Measurements from ENCODE around the gene ADGRL3.

ADGRL3 gene

GRCh38 chr4:61549336-61549735, 349.2 kb downstream of the ADGRL3 start:
- no peak for DNase-seq (ENCODE audit: low read depth in 2 of 2)

- DNase-seq (ENCODE audit: low read depth in 2 of 2): no peak
Measured at GRCh38 chr4:61553557-61554125, 353.5 kb downstream of the ADGRL3 start.

- DNase-seq (ENCODE audit: low read depth in 2 of 2): no peak
Measured at GRCh38 chr4:61555789-61556188, 355.7 kb downstream of the ADGRL3 start.

- no peak for DNase-seq (ENCODE audit: low read depth in 2 of 2)
Measured at GRCh38 chr4:61556277-61556676, 356.2 kb downstream of the ADGRL3 start.

- no peak for DNase-seq (ENCODE audit: low read depth in 2 of 2)
Measured at GRCh38 chr4:61559396-61559795, 359.3 kb downstream of the ADGRL3 start.

GRCh38 chr4:61561028-61561427, 360.9 kb downstream of the ADGRL3 start:
- DNase-seq (ENCODE audit: low read depth in 2 of 2): no peak

- DNase-seq (ENCODE audit: low read depth in 2 of 2): no peak
Measured at GRCh38 chr4:61571761-61572559, 371.8 kb downstream of the ADGRL3 start.

- DNase-seq (ENCODE audit: low read depth in 2 of 2): no peak
Measured at GRCh38 chr4:61575796-61576195, 375.7 kb downstream of the ADGRL3 start.

GRCh38 chr4:61579786-61580185, 379.7 kb downstream of the ADGRL3 start:
- DNase-seq (ENCODE audit: low read depth in 2 of 2): no peak

- no peak for DNase-seq (ENCODE audit: low read depth in 2 of 2)
Measured at GRCh38 chr4:61580721-61581377, 380.7 kb downstream of the ADGRL3 start.

GRCh38 chr4:61583696-61584095, 383.6 kb downstream of the ADGRL3 start:
- DNase-seq (ENCODE audit: low read depth in 2 of 2): no peak

- DNase-seq (ENCODE audit: low read depth in 2 of 2): no peak
Measured at GRCh38 chr4:61588621-61589402, 388.7 kb downstream of the ADGRL3 start.

GRCh38 chr4:61590881-61591280, 390.8 kb downstream of the ADGRL3 start:
- no peak for DNase-seq (ENCODE audit: low read depth in 2 of 2)

- DNase-seq (ENCODE audit: low read depth in 2 of 2): no peak
Measured at GRCh38 chr4:61596606-61597340, 396.6 kb downstream of the ADGRL3 start.

GRCh38 chr4:61603086-61603485, 403.0 kb downstream of the ADGRL3 start:
- DNase-seq (ENCODE audit: low read depth in 2 of 2): no peak

GRCh38 chr4:61604054-61604453, 403.9 kb downstream of the ADGRL3 start:
- no peak for DNase-seq (ENCODE audit: low read depth in 2 of 2)

GRCh38 chr4:61605984-61606383, 405.9 kb downstream of the ADGRL3 start:
- DNase-seq (ENCODE audit: low read depth in 2 of 2): no peak

GRCh38 chr4:61614231-61614630, 414.1 kb downstream of the ADGRL3 start:
- DNase-seq (ENCODE audit: low read depth in 2 of 2): no peak

GRCh38 chr4:61619528-61619927, 419.4 kb downstream of the ADGRL3 start:
- DNase-seq (ENCODE audit: low read depth in 2 of 2): no peak

- DNase-seq (ENCODE audit: low read depth in 2 of 2): no peak
Measured at GRCh38 chr4:61628282-61628681, 428.2 kb downstream of the ADGRL3 start.

GRCh38 chr4:61628727-61629126, 428.6 kb downstream of the ADGRL3 start:
- no peak for DNase-seq (ENCODE audit: low read depth in 2 of 2)

- DNase-seq (ENCODE audit: low read depth in 2 of 2): no peak
Measured at GRCh38 chr4:61630548-61630947, 430.4 kb downstream of the ADGRL3 start.
